GM12878 (cell line): ENCODE data around the gene PPRC1. TPM values are rescaled to one million over a fixed set of nuclear protein-coding genes. Genes with fewer than 3 reads are reported as not detected.

Experiments
- ATAC-seq: fragments of 200-7000 bp; cut with Tn5 transposase; 3 replicates; pipeline ENCODE4 v1.9.1; 2020; ENCODE audit warnings: mild to moderate bottlenecking, moderate library complexity
- BruUV-seq: library from RNA; stranded (reverse); fragments of 400-500 nt; replicated peaks from 2 replicates; lab custom pipeline; 2021; lab: Mats Ljungman, UMichigan
- CTCF ChIA-PET: fragments of 300-600 bp; sonication (Branson Sonifier 250); formaldehyde crosslinking; extraction: SDS; loops from one replicate; lab custom pipeline; 2021; ENCODE audit warnings: inconsistent platforms; lab: Yijun Ruan, JAX
- POLR2A ChIA-PET: fragments of 350-600 bp; formaldehyde crosslinking; extraction: SDS; loops from one replicate; lab custom pipeline; 2021; ENCODE audit warnings: inconsistent platforms; lab: Charles Lee
- RAD21 ChIA-PET: fragments of 300-600 bp; sonication (Branson Sonifier 250); formaldehyde crosslinking; loops from one replicate; lab custom pipeline; 2023; ENCODE audit warnings: antibody characterized with exemption; ENCODE audit not compliant: unreplicated experiment; lab: Charles Lee
- SMC1A ChIA-PET: fragments of 300-600 bp; sonication (Branson Sonifier 250); formaldehyde crosslinking; loops from one replicate; lab custom pipeline; 2023; ENCODE audit not compliant: unreplicated experiment, uncharacterized antibody; lab: Charles Lee
- DNase-seq: peaks from one replicate; pipeline ENCODE4 v3.0.0-alpha.2; 2011; ENCODE audit warnings: low read depth, low spot score
- FAIRE-seq: peaks from 3 replicates; lab custom pipeline; 2011; peaks lifted over from hg19 to GRCh38; lab: Jason Lieb, UNC
- H2AFZ ChIP-seq: 2 replicates; pipeline ENCODE4 v1.6.0; 2011; ENCODE audit warnings: low read depth, low read length, control low read depth; ENCODE audit not compliant: control insufficient read depth
- H3K27ac ChIP-seq: 2 replicates; pipeline ENCODE4 v1.5.1; 2011; ENCODE audit warnings: control low read depth; ENCODE audit not compliant: control insufficient read depth, insufficient read depth
- H3K27me3 ChIP-seq, 2 experiments: replicated peaks in 1 of 2; 2 replicates each; pipeline versions ENCODE4 v1.6.0 to v1.6.1; 2011; ENCODE audit warnings: low read length in 1 of 2; ENCODE audit not compliant: control insufficient read depth in 2 of 2, insufficient read depth in 2 of 2
- H3K36me3 ChIP-seq, 2 experiments: 2 replicates each; pipeline ENCODE4 v1.5.1; 2011; ENCODE audit warnings: low read length in 1 of 2; ENCODE audit not compliant: control insufficient read depth in 2 of 2, insufficient read depth in 2 of 2
- H3K4me1 ChIP-seq: 2 replicates; pipeline ENCODE4 v1.6.1; 2011; ENCODE audit warnings: mild to moderate bottlenecking, low read length, moderate library complexity, mixed read lengths; ENCODE audit not compliant: control insufficient read depth, insufficient read depth
- H3K4me2 ChIP-seq: 2 replicates; pipeline ENCODE4 v1.6.0; 2011; ENCODE audit warnings: control low read depth; ENCODE audit not compliant: control insufficient read depth, insufficient read depth
- H3K4me3 ChIP-seq: fragments of 200-600 bp; sonication (generic); 2 replicates; pipeline ENCODE4 v1.5.1; 2016
- H3K79me2 ChIP-seq: 2 replicates; pipeline ENCODE4 v1.6.0; 2011; ENCODE audit warnings: low read length; ENCODE audit not compliant: control insufficient read depth, insufficient read depth
- H3K9ac ChIP-seq: 2 replicates; pipeline ENCODE4 v1.8.0; 2011; ENCODE audit warnings: low read length, control low read depth, mixed read lengths; ENCODE audit not compliant: control insufficient read depth, insufficient read depth
- H3K9me3 ChIP-seq: replicated peaks from 3 replicates; pipeline ENCODE4 v1.5.1; 2011; ENCODE audit warnings: mild to moderate bottlenecking, low read length; ENCODE audit not compliant: control insufficient read depth, insufficient read depth
- H4K20me1 ChIP-seq: 2 replicates; pipeline ENCODE4 v1.6.0; 2011; ENCODE audit not compliant: control insufficient read depth, insufficient read depth
- CHD1 ChIP-seq: IDR thresholded peaks from 2 replicates; pipeline ENCODE4 v1.6.1; 2012; ENCODE audit warnings: low read depth, low read length, improper control_type of control experiment
- CHD4 ChIP-seq: fragments of 200-600 bp; sonication (generic); IDR thresholded peaks from 2 replicates; pipeline ENCODE4 v1.6.1; 2016; ENCODE audit warnings: mild to moderate bottlenecking
- FOXK2 ChIP-seq: fragments of 450-650 bp; IDR thresholded peaks from 2 replicates; pipeline ENCODE4 v1.6.1; 2017; ENCODE audit warnings: mild to moderate bottlenecking, moderate library complexity
- MTA3 ChIP-seq: IDR thresholded peaks from 2 replicates; pipeline ENCODE4 v1.6.1; 2012; ENCODE audit warnings: low read length, inconsistent platforms, borderline replicate concordance
- NR2C1 ChIP-seq: fragments of 450-650 bp; IDR thresholded peaks from 2 replicates; pipeline ENCODE4 v1.6.1; 2017; ENCODE audit warnings: antibody characterized with exemption, mild to moderate bottlenecking, moderate library complexity
- POLR2A ChIP-seq: IDR thresholded peaks from 2 replicates; pipeline ENCODE4 v1.6.1; 2011; ENCODE audit warnings: low read depth, mild to moderate bottlenecking, low read length
- RCOR1 ChIP-seq: conservative IDR thresholded peaks from 2 replicates; pipeline ENCODE4 v1.6.1; 2012; ENCODE audit warnings: low read depth, low read length, improper control_type of control experiment
- WRNIP1 ChIP-seq: IDR thresholded peaks from 2 replicates; pipeline ENCODE4 v1.6.1; 2011; ENCODE audit warnings: low read depth, low read length, improper control_type of control experiment, borderline replicate concordance
- ZNF207 ChIP-seq: fragments of 450-650 bp; IDR thresholded peaks from 2 replicates; pipeline ENCODE4 v1.6.1; 2014; ENCODE audit warnings: antibody characterized with exemption, mild to moderate bottlenecking, borderline replicate concordance
- ZZZ3 ChIP-seq: IDR thresholded peaks from 2 replicates; pipeline ENCODE4 v1.6.1; 2011; ENCODE audit warnings: low read depth; ENCODE audit not compliant: control insufficient read depth, insufficient read length
- whole genome bisulfite sequencing: methylation state at CpG from one replicate; pipeline ENCODE4 v1.1.6; 2016; ENCODE audit warnings: low lambda C conversion rate; ENCODE audit not compliant: insufficient replicate concordance, insufficient coverage; ENCODE audit errors: missing lambda C conversion rate; 5-methylcytosine and 5-hydroxymethylcytosine counted together
- in situ Hi-C: fragments of 300-500 bp; cut with MboI; formaldehyde crosslinking; loops from 9 replicates; pipeline ENCODE4 v1.14.3; 2018; ENCODE audit warnings: mixed read lengths
- intact Hi-C: fragments of 100-400 bp; cut with micrococcal nuclease; formaldehyde crosslinking; loops from one replicate; pipeline ENCODE4 v1.14.2; 2022; ENCODE audit not compliant: unreplicated experiment
- polyA plus RNA-seq, 11 experiments: library from polyadenylated mRNA; depleted of rRNA in 4 of 11; unstranded in 6 of 11; stranded (reverse) in 5 of 11; fragments of >200 nt; fragmentation: Nextera tagmentation in 4 of 11; fragmentation: Illumina TruSeq in 1 of 11; extraction: Ambion mirVana in 4 of 11; extraction: Trizol in 1 of 11; gene quantifications; 1 replicate in 1 of 11; 2 replicates in 10 of 11; pipeline versions ENCODE4 v1.2.1 to v1.2.3, GENCODE V29; 2011 to 2016; ENCODE audit warnings: inconsistent platforms in 2 of 11, missing spikeins in 2 of 11, low read depth in 1 of 11
- total RNA-seq, 4 experiments: library from RNA; depleted of rRNA in 3 of 4; stranded (reverse); fragments of >200 nt in 3 of 4; fragmentation: Illumina TruSeq in 1 of 4; extraction: Trizol in 1 of 4; gene quantifications; 2 replicates each; pipeline versions ENCODE4 v1.2.1 to v1.2.3, GENCODE V29; 2013 to 2021
- TF ChIP-seq, protein P1 (sequence below): fragments of 450-650 bp; IDR thresholded peaks from 2 replicates; pipeline ENCODE4 v1.6.1; 2014; ENCODE audit warnings: mild to moderate bottlenecking
- TF ChIP-seq, protein P2 (sequence below): fragments of 450-650 bp; IDR thresholded peaks from 2 replicates; pipeline ENCODE4 v1.6.1; 2017; ENCODE audit warnings: borderline replicate concordance
- TF ChIP-seq, protein P3 (sequence below): IDR thresholded peaks from 2 replicates; pipeline ENCODE4 v1.6.1; 2011; ENCODE audit warnings: low read depth, mild to moderate bottlenecking, low read length, moderate library complexity, borderline replicate concordance; ENCODE audit errors: extremely low read depth
- TF ChIP-seq, protein P4 (sequence below), 3 experiments: IDR thresholded peaks in 2 of 3; conservative IDR thresholded peaks in 1 of 3; 2 replicates each; pipeline ENCODE4 v1.5.1; 2011; ENCODE audit warnings: low read depth in 3 of 3, low read length in 3 of 3, mild to moderate bottlenecking in 3 of 3, control low read depth in 2 of 3, moderate library complexity in 2 of 3, inconsistent platforms in 1 of 3, mixed read lengths in 1 of 3; ENCODE audit not compliant: control insufficient read depth in 2 of 3, insufficient read depth in 1 of 3; ENCODE audit errors: extremely low read depth in 1 of 3
- TF ChIP-seq, protein P5 (sequence below): IDR thresholded peaks from 2 replicates; pipeline ENCODE4 v1.6.1; 2011; ENCODE audit warnings: low read depth, low read length, improper control_type of control experiment, borderline replicate concordance

The PPRC1 gene
- total and polyA plus RNA-seq, 10 of the 15 experiments (the other 5 are each of a cell fraction or from before 2014, with no cell fraction given), result 13.1 to 69.8 (median 32.4) TPM

DNA sequence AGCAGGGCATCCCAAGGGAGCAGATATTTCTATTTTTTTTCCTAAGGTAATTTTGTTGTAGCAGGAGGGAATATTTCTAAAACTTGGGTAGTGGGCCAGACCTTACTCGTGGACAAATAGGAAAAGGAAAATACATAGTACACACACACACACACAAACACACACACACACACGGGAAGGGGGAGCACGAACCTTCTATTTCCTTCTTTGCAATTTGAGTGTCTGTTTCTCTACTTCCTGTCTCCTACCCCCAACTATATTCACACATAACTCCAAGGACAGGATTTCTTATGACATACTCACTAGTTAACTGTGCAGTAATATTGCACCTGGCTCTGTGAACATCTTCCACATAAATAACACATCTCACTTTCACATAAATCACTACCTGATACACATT lies 17.1 kb upstream of the PPRC1 start:
- peak overlapping the region; percentile 82 for H3K4me3 ChIP-seq
- SMC1A ChIA-PET, result interaction anchor here (0.6 to 1.8 kb wide), 7 partner anchors 12 to 225 kb away, joined by 3 to 5 read pairs (median 3); no protein-coding TSS in a partner anchor
- peaks cover 82% of the 10 kb centered on the region for H3K79me2 ChIP-seq
- RAD21 ChIA-PET, result no interaction called here
- FAIRE-seq (no peak), ATAC-seq (no peak), DNase-seq (no peak)
- H3K36me3 ChIP-seq, result peaks cover 6 to 9% of the 10 kb centered on the region in 2 experiments
- peak overlapping the region; percentile 98 for H3K4me2 ChIP-seq
- intact Hi-C loops, result loop anchor here (2.0 to 5.0 kb wide), 2 partner anchors 63 to 278 kb away; no protein-coding TSS in a partner anchor
- in situ Hi-C loops, result no loop called here
- no peaks in the 10 kb centered on the region for H3K9me3 ChIP-seq
- H3K4me1 ChIP-seq, result peaks cover 43% of the 10 kb centered on the region
- no peak overlapping the region for H2AFZ ChIP-seq
- CTCF ChIA-PET, result interaction anchor here (0.7 to 4.7 kb wide), 5 partner anchors 15 to 257 kb away, joined by 3 to 28 read pairs (median 4); no protein-coding TSS in a partner anchor
- BruUV-seq, result no TSS peak
- peak overlapping the region; percentile 82 for H3K9ac ChIP-seq
- POLR2A ChIA-PET, result interaction anchor here (0.7 to 1.4 kb wide), 4 partner anchors 15 to 328 kb away, joined by 3 to 4 read pairs (median 3); partner anchors contain the start of gene GBF1
- 0% methylated on average over 3 of the region's 3 CpGs for WGBS
- H4K20me1 ChIP-seq, result no peaks in the 10 kb centered on the region
- peak overlapping the region; percentile 84 for H3K27ac ChIP-seq
- TF ChIP-seq CHD1, result no peak
- TF ChIP-seq POLR2A, result no peak
- no peak for TF ChIP-seq WRNIP1
- no peak for TF ChIP-seq MTA3
- no peak for TF ChIP-seq FOXK2
- TF ChIP-seq ZZZ3, result no peak
- no peak for TF ChIP-seq CHD4
- TF ChIP-seq, protein P1, sequence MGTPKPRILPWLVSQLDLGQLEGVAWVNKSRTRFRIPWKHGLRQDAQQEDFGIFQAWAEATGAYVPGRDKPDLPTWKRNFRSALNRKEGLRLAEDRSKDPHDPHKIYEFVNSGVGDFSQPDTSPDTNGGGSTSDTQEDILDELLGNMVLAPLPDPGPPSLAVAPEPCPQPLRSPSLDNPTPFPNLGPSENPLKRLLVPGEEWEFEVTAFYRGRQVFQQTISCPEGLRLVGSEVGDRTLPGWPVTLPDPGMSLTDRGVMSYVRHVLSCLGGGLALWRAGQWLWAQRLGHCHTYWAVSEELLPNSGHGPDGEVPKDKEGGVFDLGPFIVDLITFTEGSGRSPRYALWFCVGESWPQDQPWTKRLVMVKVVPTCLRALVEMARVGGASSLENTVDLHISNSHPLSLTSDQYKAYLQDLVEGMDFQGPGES, result no peak
- TF ChIP-seq NR2C1, result no peak
- TF ChIP-seq RCOR1, result no peak
- TF ChIP-seq, protein P2, sequence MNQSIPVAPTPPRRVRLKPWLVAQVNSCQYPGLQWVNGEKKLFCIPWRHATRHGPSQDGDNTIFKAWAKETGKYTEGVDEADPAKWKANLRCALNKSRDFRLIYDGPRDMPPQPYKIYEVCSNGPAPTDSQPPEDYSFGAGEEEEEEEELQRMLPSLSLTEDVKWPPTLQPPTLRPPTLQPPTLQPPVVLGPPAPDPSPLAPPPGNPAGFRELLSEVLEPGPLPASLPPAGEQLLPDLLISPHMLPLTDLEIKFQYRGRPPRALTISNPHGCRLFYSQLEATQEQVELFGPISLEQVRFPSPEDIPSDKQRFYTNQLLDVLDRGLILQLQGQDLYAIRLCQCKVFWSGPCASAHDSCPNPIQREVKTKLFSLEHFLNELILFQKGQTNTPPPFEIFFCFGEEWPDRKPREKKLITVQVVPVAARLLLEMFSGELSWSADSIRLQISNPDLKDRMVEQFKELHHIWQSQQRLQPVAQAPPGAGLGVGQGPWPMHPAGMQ, result no peak
- TF ChIP-seq, protein P3, sequence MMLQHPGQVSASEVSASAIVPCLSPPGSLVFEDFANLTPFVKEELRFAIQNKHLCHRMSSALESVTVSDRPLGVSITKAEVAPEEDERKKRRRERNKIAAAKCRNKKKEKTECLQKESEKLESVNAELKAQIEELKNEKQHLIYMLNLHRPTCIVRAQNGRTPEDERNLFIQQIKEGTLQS, result no peak
- TF ChIP-seq, protein P4, sequence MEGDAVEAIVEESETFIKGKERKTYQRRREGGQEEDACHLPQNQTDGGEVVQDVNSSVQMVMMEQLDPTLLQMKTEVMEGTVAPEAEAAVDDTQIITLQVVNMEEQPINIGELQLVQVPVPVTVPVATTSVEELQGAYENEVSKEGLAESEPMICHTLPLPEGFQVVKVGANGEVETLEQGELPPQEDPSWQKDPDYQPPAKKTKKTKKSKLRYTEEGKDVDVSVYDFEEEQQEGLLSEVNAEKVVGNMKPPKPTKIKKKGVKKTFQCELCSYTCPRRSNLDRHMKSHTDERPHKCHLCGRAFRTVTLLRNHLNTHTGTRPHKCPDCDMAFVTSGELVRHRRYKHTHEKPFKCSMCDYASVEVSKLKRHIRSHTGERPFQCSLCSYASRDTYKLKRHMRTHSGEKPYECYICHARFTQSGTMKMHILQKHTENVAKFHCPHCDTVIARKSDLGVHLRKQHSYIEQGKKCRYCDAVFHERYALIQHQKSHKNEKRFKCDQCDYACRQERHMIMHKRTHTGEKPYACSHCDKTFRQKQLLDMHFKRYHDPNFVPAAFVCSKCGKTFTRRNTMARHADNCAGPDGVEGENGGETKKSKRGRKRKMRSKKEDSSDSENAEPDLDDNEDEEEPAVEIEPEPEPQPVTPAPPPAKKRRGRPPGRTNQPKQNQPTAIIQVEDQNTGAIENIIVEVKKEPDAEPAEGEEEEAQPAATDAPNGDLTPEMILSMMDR (IDR thresholded peaks at IDR 0.05 in 2 of 3, conservative IDR thresholded peaks at IDR 0.05 in 1 of 3; ENCODE audit: control insufficient read depth in 2 of 3, extremely low read depth in 1 of 3, insufficient read depth in 1 of 3, low read depth in 3 of 3, low read length in 3 of 3), result no peak
- TF ChIP-seq, protein P5, sequence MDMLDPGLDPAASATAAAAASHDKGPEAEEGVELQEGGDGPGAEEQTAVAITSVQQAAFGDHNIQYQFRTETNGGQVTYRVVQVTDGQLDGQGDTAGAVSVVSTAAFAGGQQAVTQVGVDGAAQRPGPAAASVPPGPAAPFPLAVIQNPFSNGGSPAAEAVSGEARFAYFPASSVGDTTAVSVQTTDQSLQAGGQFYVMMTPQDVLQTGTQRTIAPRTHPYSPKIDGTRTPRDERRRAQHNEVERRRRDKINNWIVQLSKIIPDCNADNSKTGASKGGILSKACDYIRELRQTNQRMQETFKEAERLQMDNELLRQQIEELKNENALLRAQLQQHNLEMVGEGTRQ, result no peak
- TF ChIP-seq ZNF207, result no peak
- no peaks in the 10 kb centered on the region for H3K27me3 ChIP-seq
